ENCODE data around the gene SLC39A1. TPM values are rescaled to one million over a fixed set of nuclear protein-coding genes. Genes with fewer than 3 reads are reported as not detected.

SLC39A1 gene
- total and polyA plus RNA-seq, 2 of the 4 experiments (the other 2 are of a cell fraction) = 89.1 to 97.7 TPM

GRCh38 chr1:153990468-153991150 is 27.3 kb upstream of the SLC39A1 start, which contains the start of gene RPS27 (continued):
- peak; percentile 100 for TF ChIP-seq POLR2A (IDR thresholded peaks at IDR 0.05; ENCODE audit: low read depth, low read length)
- peak; percentile 73; the same call in 1 of the 2 replicates for TF ChIP-seq MXI1 (IDR thresholded peaks at IDR 0.05; ENCODE audit: borderline replicate concordance, low read depth, low read length)
- no peak for TF ChIP-seq SMC3 (IDR thresholded peaks at IDR 0.05; ENCODE audit: low read depth, low read length)

GRCh38 chr1:153987621-153988020 is 24.3 kb upstream of the SLC39A1 start:
- Histone ChIP-seq H3K4me2 (ENCODE audit: low read depth, low read length) (no peak overlapping the region), H4K8ac (ENCODE audit: low read depth in 2 of 2, low read length in 2 of 2) (no peak overlapping the region), H2BK120ac (ENCODE audit: low read depth, low read length) (no peak overlapping the region), H3K27me3 (ENCODE audit: control insufficient read depth, insufficient read depth, low read length) (no peaks in the 10 kb centered on the region), H4K91ac (ENCODE audit: insufficient read depth, low read depth, low read length) (no peak overlapping the region), H3K9ac (ENCODE audit: low read depth, low read length) (no peak overlapping the region), H3K4me3 (ENCODE audit: insufficient read depth, low read depth, low read length) (no peak overlapping the region), H2BK5ac (ENCODE audit: low read depth, low read length, poor library complexity, severe bottlenecking) (no peak overlapping the region), H3K56ac (ENCODE audit: extremely low read depth, insufficient read depth, low read length) (no peak overlapping the region), H2AFZ (replicated peaks; ENCODE audit: low read length, poor library complexity) (no peak overlapping the region), H3K14ac (replicated peaks; ENCODE audit: low read depth, low read length) (no peak overlapping the region), H2AK5ac (ENCODE audit: low read depth, low read length) (no peak overlapping the region), H2BK15ac (ENCODE audit: low read depth, low read length) (no peak overlapping the region), H4K5ac (ENCODE audit: low read depth, low read length) (no peak overlapping the region), H2AK9ac (replicated peaks; ENCODE audit: low read depth, low read length, poor library complexity) (no peak overlapping the region), H3K27ac (ENCODE audit: insufficient read depth, low read length) (no peak overlapping the region), H4K20me1 (ENCODE audit: insufficient read depth, low read length) (peaks cover 9% of the 10 kb centered on the region; the same call in 1 of the 2 replicates), H3K9me3 (ENCODE audit: control insufficient read depth, insufficient read depth, low read length) (no peaks in the 10 kb centered on the region), H3K18ac (ENCODE audit: low read depth, low read length) (no peak overlapping the region), H3K4me1 (ENCODE audit: control insufficient read depth, insufficient read depth, low read length) (peaks cover 6% of the 10 kb centered on the region), H3K4ac (ENCODE audit: low read depth, low read length) (no peak overlapping the region), H3K79me1 (ENCODE audit: low read depth in 1 of 2, low read length in 2 of 2) (peaks cover 37 to 53% of the 10 kb centered on the region in 2 experiments), H2BK20ac (ENCODE audit: low read depth, low read length) (no peak overlapping the region), H3K9me1 (ENCODE audit: insufficient read depth, low read length) (peaks cover 9% of the 10 kb centered on the region), H3K23ac (ENCODE audit: low read depth, low read length) (no peak overlapping the region), H3K36me3 (ENCODE audit: control insufficient read depth, insufficient read depth, low read length) (peaks cover 16% of the 10 kb centered on the region)
- ATAC-seq (ENCODE audit: low read depth) (no peak), DNase-seq (no peak)
- dilution Hi-C loops (cut with HindIII; ENCODE audit: low sequenced_read_pairs, unreplicated experiment) (no loop called here), in situ Hi-C loops (cut with MboI; ENCODE audit: low sequenced_read_pairs) (no loop called here), intact Hi-C loops (cut with micrococcal nuclease) (loop anchor here (2.0 to 10.0 kb wide), 2 partner anchors 25 to 483 kb away; partner anchors contain the start of gene SLC39A1)
- WGBS, 2 experiments (ENCODE audit: extremely low coverage in 2 of 2, insufficient read length in 1 of 2) = 100% methylated on average over 1 of the region's 8 CpGs; no CpG with 5 or more reads in 1 of the 2 experiments
- TF ChIP-seq NFE2L2 (IDR thresholded peaks at IDR 0.05; ENCODE audit: low read depth, low read length) = no peak
- TF ChIP-seq CTCF (conservative IDR thresholded peaks at IDR 0.05; ENCODE audit: low read depth, low read length) = no peak
- no peak for TF ChIP-seq FOS (IDR thresholded peaks at IDR 0.05; ENCODE audit: low read depth, low read length)
- TF ChIP-seq POLR2A (IDR thresholded peaks at IDR 0.05; ENCODE audit: low read depth, low read length) = no peak
- TF ChIP-seq, protein P1, sequence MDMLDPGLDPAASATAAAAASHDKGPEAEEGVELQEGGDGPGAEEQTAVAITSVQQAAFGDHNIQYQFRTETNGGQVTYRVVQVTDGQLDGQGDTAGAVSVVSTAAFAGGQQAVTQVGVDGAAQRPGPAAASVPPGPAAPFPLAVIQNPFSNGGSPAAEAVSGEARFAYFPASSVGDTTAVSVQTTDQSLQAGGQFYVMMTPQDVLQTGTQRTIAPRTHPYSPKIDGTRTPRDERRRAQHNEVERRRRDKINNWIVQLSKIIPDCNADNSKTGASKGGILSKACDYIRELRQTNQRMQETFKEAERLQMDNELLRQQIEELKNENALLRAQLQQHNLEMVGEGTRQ (IDR thresholded peaks at IDR 0.05; ENCODE audit: low read depth, low read length) = no peak
- no TSS peak for BruUV-seq (replicated peaks)
- POLR2A ChIA-PET (ENCODE audit: unreplicated experiment) = no interaction called here
- CTCF ChIA-PET = interaction anchor here (0.7 to 1.0 kb wide), 2 partner anchors 20 to 138 kb away, joined by 3 to 4 read pairs; partner anchors contain the start of gene CREB3L4
